Activated naive CD8-positive, alpha-beta T cell treated with anti-CD3 and anti-CD28 coated beads, Interleukin-2, amount 50 U/mL, for 16 hours (primary cell): ENCODE data around the gene HOXD12.

Source experiments
- DNase-seq: peaks from one replicate; pipeline ENCODE4 v3.0.0-alpha.2; 2020; ENCODE audit warnings: low read depth, low spot score

HOXD12 gene

DNA sequence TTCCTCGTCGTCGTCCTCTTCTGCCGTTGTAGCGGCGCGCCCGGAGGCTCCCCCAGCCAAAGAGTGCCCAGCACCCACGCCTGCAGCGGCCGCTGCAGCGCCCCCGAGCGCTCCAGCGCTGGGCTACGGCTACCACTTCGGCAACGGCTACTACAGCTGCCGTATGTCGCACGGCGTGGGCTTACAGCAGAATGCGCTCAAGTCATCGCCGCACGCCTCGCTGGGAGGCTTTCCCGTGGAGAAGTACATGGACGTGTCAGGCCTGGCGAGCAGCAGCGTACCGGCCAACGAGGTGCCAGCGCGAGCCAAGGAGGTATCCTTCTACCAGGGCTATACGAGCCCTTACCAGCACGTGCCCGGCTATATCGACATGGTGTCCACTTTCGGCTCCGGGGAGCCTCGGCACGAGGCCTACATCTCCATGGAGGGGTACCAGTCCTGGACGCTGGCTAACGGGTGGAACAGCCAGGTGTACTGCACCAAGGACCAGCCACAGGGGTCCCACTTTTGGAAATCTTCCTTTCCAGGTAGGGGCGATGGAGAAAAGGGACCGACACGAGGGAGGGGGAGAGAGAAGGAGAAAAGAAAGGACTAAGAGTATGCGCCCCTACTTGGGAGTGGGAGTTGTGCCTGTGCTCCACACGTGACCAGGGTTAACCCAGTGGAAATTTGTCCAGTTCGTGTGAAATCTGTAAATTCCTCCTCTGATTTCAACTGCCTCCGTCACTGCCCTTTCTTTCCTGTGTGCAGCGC is 6.3 kb upstream of the HOXD12 start:
- no peak for DNase-seq

DNA sequence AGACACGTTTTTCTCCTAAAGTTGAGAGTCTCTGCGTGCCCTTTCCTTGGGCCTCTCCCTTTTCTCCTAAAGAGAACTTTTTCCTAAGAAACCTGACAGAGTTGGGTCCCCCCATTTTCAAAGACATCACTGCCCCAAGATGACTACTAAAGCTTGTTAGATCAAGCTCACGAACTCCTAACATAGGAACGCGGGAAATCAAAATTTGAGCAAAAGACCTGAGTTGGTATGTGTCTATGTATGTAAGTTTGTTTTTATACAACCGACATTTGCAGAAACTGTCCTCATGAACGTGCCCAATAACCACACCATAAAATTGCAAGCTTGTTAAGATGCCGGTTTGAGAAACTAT is 5.7 kb upstream of the HOXD12 start:
- no peak for DNase-seq

GRCh38 chr2:176094349-176094748 is 5.2 kb upstream of the HOXD12 start:
- no peak for DNase-seq

GRCh38 chr2:176095421-176095820 is 4.2 kb upstream of the HOXD12 start:
- no peak for DNase-seq

- no peak for DNase-seq
These were observed 3.2 kb upstream of the HOXD12 start for GRCh38 chr2:176096243-176096985.

DNA sequence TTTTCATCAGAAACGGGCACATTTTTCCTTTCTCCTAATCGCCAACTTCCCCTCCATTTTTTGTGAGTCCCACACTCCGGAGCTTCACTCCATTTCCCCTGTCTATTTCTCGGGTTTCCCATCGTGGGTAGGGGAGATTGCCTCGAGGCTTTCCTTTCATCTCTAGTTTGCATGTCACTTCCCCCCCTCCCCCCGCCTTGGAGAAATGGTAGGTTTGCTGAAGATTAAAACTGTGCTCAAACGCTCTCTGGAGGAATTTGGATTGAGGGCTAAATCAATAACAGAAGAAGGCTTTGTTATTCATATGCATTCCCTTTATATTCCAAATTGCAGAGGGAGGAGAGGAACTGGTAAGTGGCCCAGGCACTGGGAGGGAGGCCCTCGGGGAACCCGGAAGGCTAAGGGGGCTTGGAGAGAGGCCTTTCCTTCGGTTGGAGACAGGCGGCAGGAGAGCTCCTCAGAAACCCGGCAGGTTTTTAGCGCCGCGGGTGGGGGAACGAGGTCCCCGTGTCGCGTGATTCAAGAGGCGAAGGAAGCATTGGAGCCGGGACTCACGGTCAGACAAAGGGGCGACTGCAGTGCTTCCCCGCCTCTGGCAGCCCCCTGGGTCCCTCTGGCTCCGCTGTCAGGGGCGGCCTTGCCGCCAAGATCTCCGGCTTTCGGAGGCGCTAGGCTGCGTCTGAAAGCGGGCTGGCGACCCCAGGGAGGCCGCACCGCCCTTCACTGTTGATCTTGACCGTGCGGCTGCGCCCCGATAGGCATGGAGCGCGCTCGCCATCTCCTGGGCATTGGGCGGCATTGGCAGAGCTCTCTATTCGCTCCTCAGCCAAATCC is 2.4 kb upstream of the HOXD12 start:
- DNase-seq, result no peak

- no peak for DNase-seq
These were observed 1.7 kb upstream of the HOXD12 start for GRCh38 chr2:176097820-176098365.

- no peak for DNase-seq
These were observed 1.0 kb upstream of the HOXD12 start for GRCh38 chr2:176098366-176099158.

GRCh38 chr2:176099159-176099727 is 352 bp upstream of the HOXD12 start:
- DNase-seq, result no peak

GRCh38 chr2:176100547-176101140 is 1.0 kb downstream of the HOXD12 start:
- DNase-seq, result no peak

- no peak for DNase-seq
These were observed 1.7 kb downstream of the HOXD12 start for GRCh38 chr2:176101216-176101830.

DNA sequence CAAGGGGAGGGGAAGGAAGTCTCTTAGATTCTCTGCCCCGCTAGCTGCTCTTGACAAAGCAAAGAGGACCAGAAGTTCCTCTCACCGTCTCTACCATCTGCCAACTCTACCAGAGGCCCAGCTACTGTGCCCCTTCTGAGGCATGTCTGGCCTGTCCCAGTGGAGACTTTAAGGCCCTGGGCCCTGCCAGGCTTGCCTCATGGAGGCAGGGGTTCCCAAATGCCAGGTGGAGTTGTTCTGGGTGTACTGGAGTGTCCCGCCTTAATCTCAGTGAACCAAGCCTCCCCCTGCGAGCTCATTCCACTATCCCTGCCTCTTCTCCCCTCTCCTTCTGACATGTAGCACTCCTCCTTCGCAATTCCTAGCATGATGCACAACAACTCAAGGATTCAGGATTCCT is 2.2 kb downstream of the HOXD12 start:
- no peak for DNase-seq

DNA sequence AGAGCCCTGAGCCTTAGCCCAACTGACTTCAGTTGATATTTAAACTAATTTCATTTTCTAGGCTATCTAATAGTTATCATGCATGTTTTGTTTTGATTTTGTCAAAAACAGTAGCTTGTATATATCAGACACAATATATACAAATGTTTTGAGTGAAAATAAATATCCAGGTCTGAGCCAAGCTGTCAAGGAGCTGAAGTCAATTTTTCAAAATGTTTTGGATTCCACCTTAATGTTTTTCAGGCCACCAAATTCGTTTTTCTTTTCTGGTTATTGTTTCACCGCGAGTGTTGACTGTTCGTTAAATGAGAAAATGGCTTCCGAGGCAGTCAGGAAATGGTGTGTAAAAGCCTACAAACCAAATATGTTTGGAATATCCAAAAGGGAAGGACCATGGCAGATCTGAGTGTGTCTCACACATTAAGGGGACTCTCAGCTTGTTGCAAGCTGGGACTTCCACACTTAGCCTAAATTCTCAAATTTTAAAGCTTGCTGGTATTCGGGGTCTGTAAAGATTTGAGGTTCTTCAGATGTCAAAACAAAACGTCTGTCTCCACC is 2.8 kb downstream of the HOXD12 start:
- no peak for DNase-seq

GRCh38 chr2:176103194-176103593 is 3.6 kb downstream of the HOXD12 start:
- DNase-seq, result no peak

DNA sequence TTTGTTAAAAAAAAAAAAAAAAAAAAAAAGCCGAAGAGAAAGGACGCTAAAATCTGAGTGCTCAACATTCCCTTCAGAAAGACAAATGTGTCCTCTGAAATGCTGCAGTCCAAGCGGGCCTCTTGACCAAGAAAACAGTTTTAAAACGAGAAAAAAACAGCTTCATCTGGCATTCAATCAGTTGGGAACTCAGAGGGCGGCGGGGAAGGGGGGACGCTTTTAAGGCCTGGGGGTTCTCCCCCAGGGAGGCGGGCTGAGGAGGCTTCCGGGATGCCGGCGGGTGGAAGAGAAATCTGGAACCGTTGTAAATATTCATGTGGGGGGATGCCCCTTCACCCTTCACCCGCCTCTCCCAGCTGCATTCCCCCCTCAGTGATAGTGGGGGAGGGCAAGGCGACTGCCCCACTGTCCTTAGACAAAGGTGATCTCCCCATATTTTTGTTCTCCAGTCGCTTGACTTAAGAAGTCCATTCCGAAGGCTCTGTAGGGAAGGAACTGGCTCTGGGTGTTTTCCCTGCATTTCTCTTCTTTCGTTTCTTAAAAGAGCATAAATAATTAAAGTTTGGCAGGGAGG is 4.2 kb downstream of the HOXD12 start:
- DNase-seq, result no peak

- DNase-seq, result no peak
These were observed 4.9 kb downstream of the HOXD12 start for GRCh38 chr2:176104316-176105077.

GRCh38 chr2:176105078-176105729 is 5.6 kb downstream of the HOXD12 start:
- no peak for DNase-seq
